ENCODE measurements around the gene SETD7.
A peak's percentile ranks its signal among the peaks of the same experiment; 100 is the strongest.

SETD7 gene

GRCh38 chr4:139568206-139568955 is 12.4 kb upstream of the SETD7 start:
- DNase-seq, result no peak

GRCh38 chr4:139567159-139567870 is 11.3 kb upstream of the SETD7 start:
- DNase-seq, result no peak

GRCh38 chr4:139564502-139564901 is 8.5 kb upstream of the SETD7 start:
- no peak for DNase-seq

- DNase-seq, result no peak
Measured at GRCh38 chr4:139563515-139563914, 7.5 kb upstream of the SETD7 start.

GRCh38 chr4:139562839-139563238 is 6.8 kb upstream of the SETD7 start:
- no peak for DNase-seq

- DNase-seq, result no peak
Measured at GRCh38 chr4:139562067-139562684, 6.2 kb upstream of the SETD7 start.

- DNase-seq, result no peak
Measured at GRCh38 chr4:139560406-139561104, 4.5 kb upstream of the SETD7 start.

GRCh38 chr4:139559687-139560086 is 3.7 kb upstream of the SETD7 start:
- DNase-seq, result no peak

- no peak for DNase-seq
Measured at GRCh38 chr4:139559089-139559479, 3.1 kb upstream of the SETD7 start.

GRCh38 chr4:139558235-139559088 is 2.4 kb upstream of the SETD7 start:
- DNase-seq, result no peak

GRCh38 chr4:139557556-139558110 is 1.6 kb upstream of the SETD7 start:
- no peak for DNase-seq

- peak; percentile 80 for DNase-seq
Measured at GRCh38 chr4:139556724-139557555, 921 bp upstream of the SETD7 start.

GRCh38 chr4:139555705-139556070 is 331 bp downstream of the SETD7 start:
- no peak for DNase-seq

- peak; percentile 83 for DNase-seq
Measured at GRCh38 chr4:139554893-139555704, 920 bp downstream of the SETD7 start.

- DNase-seq, result no peak
Measured at GRCh38 chr4:139554642-139554892, 1.5 kb downstream of the SETD7 start.

GRCh38 chr4:139553751-139554641 is 2.0 kb downstream of the SETD7 start:
- no peak for DNase-seq

- DNase-seq, result no peak
Measured at GRCh38 chr4:139552517-139553307, 3.3 kb downstream of the SETD7 start.

GRCh38 chr4:139550724-139551429 is 5.1 kb downstream of the SETD7 start:
- no peak for DNase-seq

All from NCI-H2171 treated with DMSO at 0.1 percent for 48 hours (cell line).